OCI-LY3 (cell line): Measurements from ENCODE around the gene PSG11.
"Not testable (repeated sequence)": the region's sequence is repeated elsewhere in the genome, so short reads cannot be mapped to it uniquely, and the experiment has no call there.

Source experiments
- EZH2phosphoT487 ChIP-seq: fragments of 200-600 bp; shearing (Covaris generic); IDR thresholded peaks from 2 replicates; pipeline ENCODE4 v1.6.1; 2018; ENCODE audit warnings: antibody characterized with exemption, mixed run types, low read depth
- TF ChIP-seq, protein P1 (sequence below): fragments of 200-600, 300-600 bp; sonication (generic); IDR thresholded peaks from 2 replicates; pipeline ENCODE4 v1.5.1; 2014; ENCODE audit warnings: antibody characterized with exemption, low read length, low read depth

DNA sequence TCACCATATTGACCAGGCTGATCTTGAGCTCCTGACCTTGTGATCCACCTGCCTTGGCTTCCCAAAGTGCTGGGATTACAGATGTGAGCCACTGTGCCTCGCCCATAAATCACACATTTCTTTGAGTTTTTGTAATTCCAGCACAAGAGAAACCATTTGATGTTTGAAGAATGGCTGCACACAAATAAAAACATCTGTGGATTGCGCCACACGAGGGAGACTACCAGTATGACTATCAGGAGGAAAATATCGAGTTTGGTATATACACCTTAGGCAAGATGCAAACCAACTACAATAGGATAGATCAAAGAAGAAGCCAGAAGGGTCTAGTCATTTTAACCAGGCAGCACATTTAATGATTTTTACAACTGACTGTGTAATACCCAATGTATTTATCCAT, 20.4 kb downstream of the PSG11 start:
- TF ChIP-seq, protein P1, sequence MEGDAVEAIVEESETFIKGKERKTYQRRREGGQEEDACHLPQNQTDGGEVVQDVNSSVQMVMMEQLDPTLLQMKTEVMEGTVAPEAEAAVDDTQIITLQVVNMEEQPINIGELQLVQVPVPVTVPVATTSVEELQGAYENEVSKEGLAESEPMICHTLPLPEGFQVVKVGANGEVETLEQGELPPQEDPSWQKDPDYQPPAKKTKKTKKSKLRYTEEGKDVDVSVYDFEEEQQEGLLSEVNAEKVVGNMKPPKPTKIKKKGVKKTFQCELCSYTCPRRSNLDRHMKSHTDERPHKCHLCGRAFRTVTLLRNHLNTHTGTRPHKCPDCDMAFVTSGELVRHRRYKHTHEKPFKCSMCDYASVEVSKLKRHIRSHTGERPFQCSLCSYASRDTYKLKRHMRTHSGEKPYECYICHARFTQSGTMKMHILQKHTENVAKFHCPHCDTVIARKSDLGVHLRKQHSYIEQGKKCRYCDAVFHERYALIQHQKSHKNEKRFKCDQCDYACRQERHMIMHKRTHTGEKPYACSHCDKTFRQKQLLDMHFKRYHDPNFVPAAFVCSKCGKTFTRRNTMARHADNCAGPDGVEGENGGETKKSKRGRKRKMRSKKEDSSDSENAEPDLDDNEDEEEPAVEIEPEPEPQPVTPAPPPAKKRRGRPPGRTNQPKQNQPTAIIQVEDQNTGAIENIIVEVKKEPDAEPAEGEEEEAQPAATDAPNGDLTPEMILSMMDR = not testable (repeated sequence)
- TF ChIP-seq EZH2phosphoT487 = not testable (repeated sequence)
